Measurements from ENCODE around the gene RXFP2. TPM values are rescaled to one million over a fixed set of nuclear protein-coding genes. Genes with fewer than 3 reads are reported as not detected.

RXFP2 gene
- total RNA-seq, 1 donor from 2014 or later = not detected

GRCh38 chr13:31798189-31798588 is 58.9 kb downstream of the RXFP2 start:
- no peaks in the 10 kb centered on the region for H3K36me3 Mint-ChIP-seq (ENCODE audit: low read depth)
- no peak for TF ChIP-seq CTCF (conservative IDR thresholded peaks at IDR 0.05)
- no peaks in the 10 kb centered on the region for H3K9me3 Mint-ChIP-seq
- H3K27ac Mint-ChIP-seq (ENCODE audit: unreplicated experiment) = no peak overlapping the region
- no peaks in the 10 kb centered on the region for H3K27me3 Mint-ChIP-seq (ENCODE audit: low read depth)
- H3K4me3 Mint-ChIP-seq = no peak overlapping the region
- H3K4me1 Mint-ChIP-seq = peaks cover 5% of the 10 kb centered on the region
- DNase-seq (ENCODE audit: low read depth, low spot score) = no peak

GRCh38 chr13:31801088-31801487 is 61.8 kb downstream of the RXFP2 start:
- no peak for TF ChIP-seq CTCF (conservative IDR thresholded peaks at IDR 0.05)
- no peaks in the 10 kb centered on the region for H3K36me3 Mint-ChIP-seq (ENCODE audit: low read depth)

GRCh38 chr13:31803311-31803710 is 64.0 kb downstream of the RXFP2 start:
- no peak for DNase-seq (ENCODE audit: low read depth, low spot score)
- Mint-ChIP-seq H3K27ac (ENCODE audit: unreplicated experiment) (no peak overlapping the region), H3K27me3 (ENCODE audit: low read depth) (no peaks in the 10 kb centered on the region), H3K36me3 (ENCODE audit: low read depth) (no peaks in the 10 kb centered on the region), H3K9me3 (no peaks in the 10 kb centered on the region), H3K4me3 (no peak overlapping the region), H3K4me1 (peaks cover 5% of the 10 kb centered on the region)
- no peak for TF ChIP-seq CTCF (conservative IDR thresholded peaks at IDR 0.05)

More at GRCh38 chr13:31801088-31801487, 61.8 kb downstream of the RXFP2 start:
- Mint-ChIP-seq H3K4me3 (no peak overlapping the region), H3K4me1 (peaks cover 5% of the 10 kb centered on the region), H3K27ac (ENCODE audit: unreplicated experiment) (no peak overlapping the region), H3K27me3 (ENCODE audit: low read depth) (no peaks in the 10 kb centered on the region), H3K9me3 (no peaks in the 10 kb centered on the region)
- DNase-seq (ENCODE audit: low read depth, low spot score) = no peak

GRCh38 chr13:31805841-31806240 is 66.5 kb downstream of the RXFP2 start:
- Mint-ChIP-seq H3K4me1 (peaks cover 5% of the 10 kb centered on the region), H3K4me3 (no peak overlapping the region), H3K9me3 (peaks cover 5% of the 10 kb centered on the region), H3K27ac (ENCODE audit: unreplicated experiment) (no peak overlapping the region), H3K27me3 (ENCODE audit: low read depth) (no peaks in the 10 kb centered on the region), H3K36me3 (ENCODE audit: low read depth) (peaks cover 3% of the 10 kb centered on the region)
- no peak for DNase-seq (ENCODE audit: low read depth, low spot score)
- no peak for TF ChIP-seq CTCF (conservative IDR thresholded peaks at IDR 0.05)

- H3K27ac Mint-ChIP-seq (ENCODE audit: unreplicated experiment) = no peak overlapping the region
- no peak for TF ChIP-seq CTCF (conservative IDR thresholded peaks at IDR 0.05)
- H3K27me3 Mint-ChIP-seq (ENCODE audit: low read depth) = no peaks in the 10 kb centered on the region
- peaks cover 6% of the 10 kb centered on the region for H3K36me3 Mint-ChIP-seq (ENCODE audit: low read depth)
- peaks cover 9% of the 10 kb centered on the region for H3K9me3 Mint-ChIP-seq
- H3K4me3 Mint-ChIP-seq = no peak overlapping the region
- peaks cover 5% of the 10 kb centered on the region for H3K4me1 Mint-ChIP-seq
- no peak for DNase-seq (ENCODE audit: low read depth, low spot score)
These were observed 67.8 kb downstream of the RXFP2 start for GRCh38 chr13:31807090-31807541.

GRCh38 chr13:31814536-31814935 is 75.2 kb downstream of the RXFP2 start:
- no peak for TF ChIP-seq CTCF (conservative IDR thresholded peaks at IDR 0.05)
- H3K4me1 Mint-ChIP-seq = no peaks in the 10 kb centered on the region
- peaks cover 23% of the 10 kb centered on the region for H3K9me3 Mint-ChIP-seq
- no peaks in the 10 kb centered on the region for H3K27me3 Mint-ChIP-seq (ENCODE audit: low read depth)
- no peak for DNase-seq (ENCODE audit: low read depth, low spot score)
- H3K27ac Mint-ChIP-seq (ENCODE audit: unreplicated experiment) = no peak overlapping the region
- no peak overlapping the region for H3K4me3 Mint-ChIP-seq
- H3K36me3 Mint-ChIP-seq (ENCODE audit: low read depth) = peaks cover 9% of the 10 kb centered on the region

Measured in neural crest cell (in vitro differentiated cells).